Lung (tissue), 12 donors: ENCODE data around the gene CTXN1. TPM values are rescaled to one million over a fixed set of nuclear protein-coding genes. Genes with fewer than 3 reads are reported as not detected.

Experiments
- ATAC-seq: fragments of 200-7000 bp; cut with Tn5 transposase; one replicate; pipeline ENCODE4 v1.9.1; 2020; ENCODE audit warnings: moderate number of reproducible peaks; ENCODE audit not compliant: insufficient read depth, low FRiP score
- DNase-seq, 3 donors: peaks; one replicate each; pipeline ENCODE4 v3.0.0-alpha.2; 2013 to 2017
- H3K27ac ChIP-seq, 2 donors: one replicate each; pipeline ENCODE4 v1.5.1; 2013; ENCODE audit warnings: mild to moderate bottlenecking in 2 of 2, moderate library complexity in 2 of 2, control low read depth in 1 of 2, inconsistent platforms in 1 of 2, low read depth in 1 of 2, low read length in 1 of 2
- H3K27me3 ChIP-seq, 3 donors: one replicate each; pipeline ENCODE4 v1.5.1; 2013; ENCODE audit warnings: low read length in 2 of 3; ENCODE audit not compliant: control insufficient read depth in 3 of 3, insufficient read depth in 3 of 3
- H3K36me3 ChIP-seq, 4 donors: one replicate each; pipeline ENCODE4 v1.5.1; 2013; ENCODE audit warnings: low read length in 4 of 4, mild to moderate bottlenecking in 1 of 4, moderate library complexity in 1 of 4; ENCODE audit not compliant: control insufficient read depth in 4 of 4, insufficient read depth in 4 of 4
- H3K4me1 ChIP-seq, 5 donors: one replicate each; pipeline ENCODE4 v1.5.1; 2013; ENCODE audit warnings: low read length in 5 of 5, mild to moderate bottlenecking in 2 of 5, moderate library complexity in 1 of 5; ENCODE audit not compliant: control insufficient read depth in 5 of 5, insufficient read depth in 5 of 5
- H3K4me3 ChIP-seq: one replicate; pipeline ENCODE4 v1.5.1; 2013; ENCODE audit warnings: mild to moderate bottlenecking, control low read depth, moderate library complexity
- H3K9ac ChIP-seq, 2 donors: one replicate each; pipeline ENCODE4 v1.5.1; 2013; ENCODE audit warnings: low read length in 2 of 2, control low read depth in 1 of 2; ENCODE audit not compliant: insufficient read depth in 1 of 2
- H3K9me3 ChIP-seq, 4 donors: one replicate each; pipeline ENCODE4 v1.5.1; 2013; ENCODE audit warnings: low read length in 3 of 4, mild to moderate bottlenecking in 1 of 4, moderate library complexity in 1 of 4; ENCODE audit not compliant: control insufficient read depth in 4 of 4, insufficient read depth in 3 of 4
- WGBS, 2 donors: extraction: QIAGEN DNeasy Blood & Tissue Kit; methylation state at CpG; one replicate each; pipeline ENCODE4 v1.1.7; 2013; 5-methylcytosine and 5-hydroxymethylcytosine counted together
- polyA plus RNA-seq, 2 donors: library from polyadenylated mRNA; stranded (reverse); fragments of 200-250 nt; gene quantifications; one replicate each; pipeline ENCODE4 v1.2.1, GENCODE V29; 2013
- total RNA-seq, 2 donors: library from RNA; depleted of rRNA in 1 of 2; stranded (reverse); fragments of >200 nt in 1 of 2; gene quantifications; one replicate each; pipeline ENCODE4 v1.2.1, GENCODE V29; 2014 to 2021
- TF ChIP-seq, protein P1 (sequence below): IDR thresholded peaks from 2 replicates; pipeline ENCODE4 v1.5.1; 2012; ENCODE audit warnings: mild to moderate bottlenecking; ENCODE audit errors: control extremely low read depth, extremely low read depth
- donor health status: control.
- donor health status: control.
- donor health status: Bipolar disorder and iron deficiency.
- donor health status: healthy.
- donor health status: DM: yes; HTN: yes; CAD: no.

Gene CTXN1
- total and polyA plus RNA-seq, 4 donors, result 4.3 to 25.9 (median 6.9) TPM

GRCh38 chr19:7933411-7933810, 7.5 kb upstream of the CTXN1 start:
- H3K9me3 ChIP-seq, result no peaks in the 10 kb centered on the region
- no peak overlapping the region for H3K27ac ChIP-seq
- no peaks in the 10 kb centered on the region for H3K27me3 ChIP-seq
- TF ChIP-seq, protein P1, sequence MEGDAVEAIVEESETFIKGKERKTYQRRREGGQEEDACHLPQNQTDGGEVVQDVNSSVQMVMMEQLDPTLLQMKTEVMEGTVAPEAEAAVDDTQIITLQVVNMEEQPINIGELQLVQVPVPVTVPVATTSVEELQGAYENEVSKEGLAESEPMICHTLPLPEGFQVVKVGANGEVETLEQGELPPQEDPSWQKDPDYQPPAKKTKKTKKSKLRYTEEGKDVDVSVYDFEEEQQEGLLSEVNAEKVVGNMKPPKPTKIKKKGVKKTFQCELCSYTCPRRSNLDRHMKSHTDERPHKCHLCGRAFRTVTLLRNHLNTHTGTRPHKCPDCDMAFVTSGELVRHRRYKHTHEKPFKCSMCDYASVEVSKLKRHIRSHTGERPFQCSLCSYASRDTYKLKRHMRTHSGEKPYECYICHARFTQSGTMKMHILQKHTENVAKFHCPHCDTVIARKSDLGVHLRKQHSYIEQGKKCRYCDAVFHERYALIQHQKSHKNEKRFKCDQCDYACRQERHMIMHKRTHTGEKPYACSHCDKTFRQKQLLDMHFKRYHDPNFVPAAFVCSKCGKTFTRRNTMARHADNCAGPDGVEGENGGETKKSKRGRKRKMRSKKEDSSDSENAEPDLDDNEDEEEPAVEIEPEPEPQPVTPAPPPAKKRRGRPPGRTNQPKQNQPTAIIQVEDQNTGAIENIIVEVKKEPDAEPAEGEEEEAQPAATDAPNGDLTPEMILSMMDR, result no peak
- 90 to 92% methylated on average over 14 of the region's 14 CpGs for WGBS, 2 donors
- DNase-seq (no peak), ATAC-seq (no peak)
- H3K36me3 ChIP-seq, result peaks cover 20 to 67% (median 27%) of the 10 kb centered on the region in 4 donors
- no peak overlapping the region for H3K4me3 ChIP-seq
- no peak overlapping the region for H3K9ac ChIP-seq
- H3K4me1 ChIP-seq, result peaks cover 0 to 10% (median 0%) of the 10 kb centered on the region in 5 donors

- H3K9me3 ChIP-seq, result no peaks in the 10 kb centered on the region
- no peak overlapping the region for H3K4me3 ChIP-seq
These were observed 7.0 kb upstream of the CTXN1 start for GRCh38 chr19:7932930-7933300.

GRCh38 chr19:7932276-7932929, 6.5 kb upstream of the CTXN1 start:
- no peaks in the 10 kb centered on the region for H3K9me3 ChIP-seq
- H3K4me1 ChIP-seq, result peaks cover 0 to 17% (median 0%) of the 10 kb centered on the region in 5 donors
- WGBS, 2 donors, result 94% methylated on average over 32 of the region's 32 CpGs
- ATAC-seq (no peak), DNase-seq (no peak)
- TF ChIP-seq, protein P1, result no peak
- H3K27ac ChIP-seq, result no peak overlapping the region
- no peaks in the 10 kb centered on the region for H3K27me3 ChIP-seq
- no peak overlapping the region for H3K4me3 ChIP-seq
- peaks cover 20 to 65% (median 27%) of the 10 kb centered on the region in 4 donors for H3K36me3 ChIP-seq
- no peak overlapping the region for H3K9ac ChIP-seq

More at GRCh38 chr19:7932930-7933300, 7.0 kb upstream of the CTXN1 start:
- Histone ChIP-seq H3K4me1 (peaks cover 0 to 15% (median 0%) of the 10 kb centered on the region in 5 donors), H3K27ac (no peak overlapping the region), H3K27me3 (no peaks in the 10 kb centered on the region), H3K36me3 (peaks cover 20 to 67% (median 27%) of the 10 kb centered on the region in 4 donors), H3K9ac (no peak overlapping the region)
- 96 to 98% methylated on average over 10 of the region's 10 CpGs for WGBS, 2 donors
- TF ChIP-seq, protein P1, result no peak
- ATAC-seq (no peak), DNase-seq (no peak)
